ENCODE results near the gene CUBN. TPM values are rescaled to one million over a fixed set of nuclear protein-coding genes. Genes with fewer than 3 reads are reported as not detected.

Gene CUBN
- total RNA-seq, 1 experiment from 2014 or later = 0.46 TPM

GRCh38 chr10:16799621-16800020 lies 330.0 kb downstream of the CUBN start:
- CTCF ChIA-PET = no interaction called here
- Mint-ChIP-seq H3K27ac (peak overlapping the region; percentile 13; the same call in 1 of the 2 replicates), H3K27me3 (ENCODE audit: low read depth) (no peaks in the 10 kb centered on the region), H3K4me1 (peaks cover 23% of the 10 kb centered on the region), H3K36me3 (peaks cover 15% of the 10 kb centered on the region), H3K4me3 (no peak overlapping the region), H3K9me3 (peaks cover 12% of the 10 kb centered on the region)
- peak; percentile 84 for ATAC-seq
- TF ChIP-seq FOXP4 (CRISPR knock-in tag; IDR thresholded peaks at IDR 0.05) = no peak
- TF ChIP-seq USF1 (CRISPR knock-in tag; IDR thresholded peaks at IDR 0.05) = no peak
- TF ChIP-seq GTF2I (CRISPR knock-in tag; conservative IDR thresholded peaks at IDR 0.05) = no peak
- no peak for TF ChIP-seq ZNF281 (CRISPR knock-in tag; IDR thresholded peaks at IDR 0.05)
- no peak for TF ChIP-seq KAT7 (CRISPR knock-in tag; IDR thresholded peaks at IDR 0.05; ENCODE audit: borderline replicate concordance)
- POLR2A ChIA-PET = interaction anchor here (1.0 kb wide), 1 partner anchor 13 kb away, joined by 3 read pairs; no protein-coding TSS in a partner anchor
- DNase-seq (ENCODE audit: low spot score) = peak; percentile 29

GRCh38 chr10:16798571-16798970 lies 331.0 kb downstream of the CUBN start:
- ChIA-PET POLR2A (no interaction called here), CTCF (no interaction called here)
- no peak overlapping the region for H3K4me3 Mint-ChIP-seq
- H3K27me3 Mint-ChIP-seq (ENCODE audit: low read depth) = no peaks in the 10 kb centered on the region
- H3K27ac Mint-ChIP-seq = peak overlapping the region; percentile 21; the same call in 1 of the 2 replicates
- ATAC-seq = no peak
- no peak for DNase-seq (ENCODE audit: low spot score)
- peaks cover 23% of the 10 kb centered on the region for H3K4me1 Mint-ChIP-seq
- H3K36me3 Mint-ChIP-seq = peaks cover 20% of the 10 kb centered on the region
- H3K9me3 Mint-ChIP-seq = peaks cover 19% of the 10 kb centered on the region
- TF ChIP-seq ZNF512 (CRISPR knock-in tag; IDR thresholded peaks at IDR 0.05; ENCODE audit: borderline replicate concordance) (no peak), ELF4 (CRISPR knock-in tag; IDR thresholded peaks at IDR 0.05; ENCODE audit: low read depth) (no peak), E2F5 (CRISPR knock-in tag; IDR thresholded peaks at IDR 0.05) (no peak), RELA (CRISPR knock-in tag; IDR thresholded peaks at IDR 0.05; ENCODE audit: borderline replicate concordance) (no peak), IRF1 (CRISPR knock-in tag; IDR thresholded peaks at IDR 0.05) (no peak), MXD4 (CRISPR knock-in tag; IDR thresholded peaks at IDR 0.05; ENCODE audit: borderline replicate concordance) (no peak), MLX (CRISPR knock-in tag; IDR thresholded peaks at IDR 0.05) (no peak), ZNF416 (CRISPR knock-in tag; IDR thresholded peaks at IDR 0.05) (no peak), FOXP4 (CRISPR knock-in tag; IDR thresholded peaks at IDR 0.05) (no peak), AFF4 (CRISPR knock-in tag; IDR thresholded peaks at IDR 0.05; ENCODE audit: borderline replicate concordance) (no peak)

Measured in WTC11 (cell line).